HG03575 (cell line): ENCODE data around the gene TBC1D5.
"Not testable (repeated sequence)": the region's sequence is repeated elsewhere in the genome, so short reads cannot be mapped to it uniquely, and the experiment has no call there.

ENCODE experiments used
- ATAC-seq: cut with Tn5 transposase; IDR thresholded peaks from one replicate; pipeline ENCODE4 v1.9.1; 2021; ENCODE audit not compliant: unreplicated experiment, insufficient number of reproducible peaks, low FRiP score; ENCODE audit errors: extremely low read depth

The TBC1D5 gene

DNA sequence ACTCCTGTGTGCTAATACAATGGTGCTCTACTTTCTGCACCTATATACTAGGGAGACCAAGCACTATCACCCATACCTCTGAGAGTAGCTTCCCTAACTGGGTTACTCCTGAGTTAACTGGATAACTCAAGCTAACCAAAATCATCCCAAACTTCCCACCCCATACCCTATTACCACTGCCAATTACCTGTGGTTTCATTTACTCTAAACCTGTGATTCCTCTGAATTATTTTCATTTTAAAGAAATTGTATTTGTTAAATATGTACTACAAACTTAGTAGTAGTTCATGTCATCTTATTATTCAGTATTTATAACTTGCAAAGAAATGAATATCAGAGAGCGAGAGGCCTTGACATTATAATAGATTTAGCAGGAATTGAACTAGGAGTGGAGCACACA, 340.5 kb downstream of the TBC1D5 start:
- no peak for ATAC-seq

DNA sequence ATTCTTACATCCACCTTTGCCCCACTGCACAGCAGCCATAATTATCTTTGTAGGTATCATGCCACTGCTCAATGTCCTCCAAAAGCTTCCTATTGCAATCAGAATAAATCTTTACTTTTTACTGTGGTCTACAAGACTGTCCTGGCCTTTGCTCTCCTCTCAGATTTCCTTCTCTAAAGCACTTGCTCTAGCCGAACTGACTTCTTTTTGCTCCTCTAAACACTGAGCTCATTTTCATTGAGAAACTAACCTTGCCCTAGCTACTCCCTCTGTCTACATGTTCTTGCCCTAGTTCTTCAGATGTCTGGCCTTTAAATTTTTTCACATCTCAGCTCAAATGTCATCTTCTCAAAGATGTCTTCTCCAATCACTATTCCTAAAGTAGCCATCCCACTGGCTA, 342.8 kb downstream of the TBC1D5 start:
- peak; percentile 43 for ATAC-seq

DNA sequence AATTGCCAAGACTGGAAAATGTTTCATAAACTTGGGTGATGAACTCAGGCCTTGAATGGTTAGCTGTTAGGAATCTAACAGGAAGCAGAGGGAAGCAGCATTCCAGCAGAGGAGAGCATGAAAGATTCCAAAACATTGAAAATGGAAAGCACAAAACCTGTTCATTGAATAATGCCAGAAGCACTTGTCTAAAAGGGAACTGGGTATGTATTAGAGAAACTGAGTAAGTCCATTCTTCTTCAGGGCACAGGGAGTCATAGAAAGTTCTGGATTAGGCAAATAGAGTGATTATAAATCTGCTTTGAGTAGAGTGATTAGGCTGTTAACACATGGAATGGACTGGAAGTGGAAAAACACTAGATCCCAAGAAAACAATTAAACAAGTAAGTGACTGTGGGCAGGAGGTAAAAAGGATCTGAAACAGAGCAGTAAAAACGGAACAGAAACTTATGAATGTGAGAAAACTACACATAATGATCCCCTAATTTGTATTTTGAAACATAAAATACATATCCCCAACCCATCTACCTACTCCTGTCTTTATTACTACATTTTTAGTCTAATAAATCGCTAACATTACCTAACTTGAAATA, 343.4 kb downstream of the TBC1D5 start:
- ATAC-seq: peak; percentile 88

DNA sequence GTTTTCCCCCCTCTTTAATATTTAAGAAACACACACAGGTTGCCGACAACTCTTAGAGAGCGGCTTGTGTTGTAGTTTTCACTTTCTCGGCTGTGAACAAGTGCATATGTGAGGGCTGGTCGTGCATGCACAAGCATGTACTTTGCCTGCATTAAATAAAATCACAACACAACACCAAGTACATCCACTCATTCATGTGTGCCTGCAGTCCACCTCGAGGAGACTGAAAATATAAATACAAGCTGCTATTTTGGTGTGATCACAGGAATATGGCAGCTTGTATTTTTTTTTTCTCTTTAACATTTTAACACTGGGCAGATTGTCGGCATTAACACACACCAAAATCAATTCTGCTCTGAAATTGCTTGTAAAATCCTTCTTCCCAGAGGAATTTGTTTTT, 346.4 kb downstream of the TBC1D5 start:
- no peak for ATAC-seq

- no peak for ATAC-seq
These were observed 347.8 kb downstream of the TBC1D5 start for GRCh38 chr3:17394541-17395155.

GRCh38 chr3:17392516-17392915, 349.9 kb downstream of the TBC1D5 start:
- ATAC-seq: not testable (repeated sequence)

GRCh38 chr3:17390785-17391184, 351.6 kb downstream of the TBC1D5 start:
- no peak for ATAC-seq

- ATAC-seq: no peak
These were observed 355.3 kb downstream of the TBC1D5 start for GRCh38 chr3:17387108-17387507.

GRCh38 chr3:17386432-17386831, 356.0 kb downstream of the TBC1D5 start:
- ATAC-seq: no peak

- ATAC-seq: no peak
These were observed 357.7 kb downstream of the TBC1D5 start for GRCh38 chr3:17384567-17385296.

GRCh38 chr3:17373304-17373703, 369.1 kb downstream of the TBC1D5 start:
- ATAC-seq: no peak

GRCh38 chr3:17372362-17373210, 369.8 kb downstream of the TBC1D5 start:
- no peak for ATAC-seq

DNA sequence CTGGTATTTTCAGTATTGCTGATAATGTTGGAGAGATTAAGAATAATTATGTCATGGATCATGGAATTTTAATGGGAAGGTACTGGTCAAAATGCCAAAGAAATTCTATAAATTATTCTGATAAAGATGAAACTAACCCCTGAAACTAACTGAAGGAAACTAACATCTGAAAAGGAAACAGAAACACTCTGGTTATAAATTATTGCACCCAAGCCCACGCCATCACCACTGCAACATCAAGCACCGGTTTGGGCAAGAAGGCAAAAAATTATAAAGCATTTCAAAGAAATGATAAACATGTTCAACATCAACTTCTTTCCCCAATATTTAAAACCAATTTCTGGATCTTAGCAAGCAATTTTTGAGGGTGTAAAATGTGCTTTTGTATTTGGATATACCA, 372.5 kb downstream of the TBC1D5 start:
- ATAC-seq: no peak

- ATAC-seq: no peak
These were observed 375.3 kb downstream of the TBC1D5 start for GRCh38 chr3:17367171-17367570.

DNA sequence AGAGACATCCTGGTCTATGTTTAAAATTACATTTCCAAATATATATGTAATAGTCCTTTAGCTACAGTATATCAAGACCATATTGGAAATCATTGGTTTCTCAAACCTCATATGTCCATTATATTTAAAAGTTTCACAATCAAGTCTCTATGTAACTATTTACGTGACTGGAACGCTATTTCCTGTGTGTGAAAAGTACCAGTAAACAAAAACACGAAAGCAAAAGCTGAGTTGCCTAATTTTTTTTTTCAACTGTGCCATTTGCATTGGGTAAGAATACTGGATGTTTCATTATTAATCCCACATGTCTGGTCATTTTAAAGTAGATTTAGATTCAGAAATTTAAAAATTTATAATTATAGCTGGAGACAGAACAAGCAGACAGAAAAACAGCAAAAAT, 381.4 kb downstream of the TBC1D5 start:
- no peak for ATAC-seq

GRCh38 chr3:17359911-17360310, 382.5 kb downstream of the TBC1D5 start:
- ATAC-seq: no peak

DNA sequence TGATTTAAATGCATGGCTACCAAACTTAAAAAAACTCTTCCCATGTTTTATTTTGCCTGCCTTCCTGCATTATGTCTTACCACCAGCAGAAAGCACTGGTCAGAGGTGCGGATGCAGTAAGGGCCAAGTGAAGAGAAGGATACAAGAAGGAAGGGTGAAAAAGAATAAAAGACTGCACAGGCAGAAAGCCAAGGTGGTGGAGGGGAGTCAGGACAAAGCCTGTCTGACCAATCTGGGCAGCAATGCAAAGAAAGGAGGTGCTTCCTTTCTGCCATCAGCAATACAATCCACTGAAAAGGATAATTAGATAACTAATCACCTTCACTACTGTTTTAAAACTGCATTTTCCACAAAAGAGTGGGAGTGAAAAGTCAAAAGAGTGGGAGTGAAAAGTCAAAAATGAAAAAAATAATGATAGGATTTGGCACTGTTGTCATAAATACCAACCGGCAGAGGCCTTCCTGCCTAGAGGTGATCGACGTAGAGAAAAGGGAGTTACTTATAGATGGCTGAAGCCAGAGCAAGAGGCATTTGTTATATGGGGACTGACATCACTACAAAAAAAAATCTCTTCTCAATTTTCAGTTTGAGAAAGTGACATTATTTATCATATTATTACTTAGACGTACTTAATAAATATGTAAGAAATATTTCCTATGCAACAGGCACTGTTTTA, 385.3 kb downstream of the TBC1D5 start:
- ATAC-seq: no peak

GRCh38 chr3:17356585-17356984, 385.8 kb downstream of the TBC1D5 start:
- no peak for ATAC-seq

GRCh38 chr3:17355591-17355990, 386.8 kb downstream of the TBC1D5 start:
- ATAC-seq: no peak
